IMR-90 (cell line): Measurements from ENCODE around the gene HLA-DQB1. TPM values are rescaled to one million over a fixed set of nuclear protein-coding genes. Genes with fewer than 3 reads are reported as not detected.

Experiments used
- ATAC-seq: fragments of 200-7000 bp; cut with Tn5 transposase; 2 replicates; pipeline ENCODE4 v1.9.1; 2020; ENCODE audit warnings: low read depth, mild to moderate bottlenecking, moderate library complexity
- BruUV-seq: library from RNA; stranded (reverse); fragments of 400-500 nt; replicated peaks from 2 replicates; lab custom pipeline; 2021; lab: Mats Ljungman, UMichigan
- CTCF ChIA-PET: fragments of 300-600 bp; formaldehyde crosslinking; extraction: SDS; loops from one replicate; lab custom pipeline; 2021; ENCODE audit warnings: antibody characterized with exemption; lab: Yijun Ruan, JAX
- POLR2A ChIA-PET: fragments of 300-600 bp; sonication (Branson Sonifier 250); formaldehyde crosslinking; loops from one replicate; lab custom pipeline; 2022; ENCODE audit warnings: antibody characterized with exemption; ENCODE audit not compliant: unreplicated experiment; lab: Charles Lee
- DNase-seq: peaks from one replicate; pipeline ENCODE4 v3.0.0; 2013
- H2AFZ ChIP-seq: replicated peaks from 2 replicates; pipeline ENCODE3; 2013; ENCODE audit warnings: low read length, mild to moderate bottlenecking; ENCODE audit not compliant: poor library complexity
- H2AK5ac ChIP-seq: 2 replicates; pipeline ENCODE4 v1.6.1; 2013; ENCODE audit warnings: low read depth, low read length, inconsistent platforms
- H2AK9ac ChIP-seq: replicated peaks from 2 replicates; pipeline ENCODE3; 2013; ENCODE audit warnings: mild to moderate bottlenecking, low read depth, low read length, moderate library complexity; ENCODE audit not compliant: poor library complexity
- H2BK120ac ChIP-seq: 2 replicates; pipeline ENCODE4 v1.6.1; 2013; ENCODE audit warnings: low read depth, low read length, inconsistent platforms
- H2BK15ac ChIP-seq: 3 replicates; pipeline ENCODE4 v1.6.1; 2013; ENCODE audit warnings: low read depth, low read length, inconsistent platforms
- H2BK20ac ChIP-seq: 2 replicates; pipeline ENCODE4 v1.6.1; 2013; ENCODE audit warnings: low read depth, mild to moderate bottlenecking, inconsistent platforms, low read length, moderate library complexity
- H2BK5ac ChIP-seq: 2 replicates; pipeline ENCODE4 v1.6.1; 2013; ENCODE audit warnings: mild to moderate bottlenecking, low read depth, low read length, inconsistent platforms; ENCODE audit not compliant: poor library complexity, severe bottlenecking
- H3K14ac ChIP-seq: replicated peaks from 2 replicates; pipeline ENCODE4 v1.6.1; 2013; ENCODE audit warnings: low read depth, low read length, inconsistent platforms
- H3K18ac ChIP-seq: 2 replicates; pipeline ENCODE4 v1.6.1; 2013; ENCODE audit warnings: low read depth, low read length, control low read depth
- H3K23ac ChIP-seq: 2 replicates; pipeline ENCODE4 v1.6.1; 2013; ENCODE audit warnings: low read depth, low read length, inconsistent platforms
- H3K27ac ChIP-seq: 2 replicates; pipeline ENCODE4 v1.5.1; 2013; ENCODE audit warnings: mild to moderate bottlenecking, control low read depth, low read length; ENCODE audit not compliant: insufficient read depth
- H3K27me3 ChIP-seq: 2 replicates; pipeline ENCODE4 v1.6.1; 2013; ENCODE audit warnings: low read length; ENCODE audit not compliant: control insufficient read depth, insufficient read depth
- H3K36me3 ChIP-seq: 2 replicates; pipeline ENCODE4 v1.6.1; 2013; ENCODE audit warnings: low read length, mixed read lengths; ENCODE audit not compliant: control insufficient read depth, insufficient read depth
- H3K4ac ChIP-seq: 2 replicates; pipeline ENCODE4 v1.6.1; 2013; ENCODE audit warnings: low read depth, low read length, inconsistent platforms
- H3K4me1 ChIP-seq: 2 replicates; pipeline ENCODE4 v1.6.1; 2013; ENCODE audit warnings: low read length, mixed read lengths; ENCODE audit not compliant: control insufficient read depth, insufficient read depth
- H3K4me2 ChIP-seq: 2 replicates; pipeline ENCODE4 v1.6.1; 2013; ENCODE audit warnings: low read depth, mild to moderate bottlenecking, control low read depth, low read length, moderate library complexity
- H3K4me3 ChIP-seq: 2 replicates; pipeline ENCODE4 v1.5.1; 2013; ENCODE audit warnings: low read depth, mild to moderate bottlenecking, control low read depth, low read length, moderate library complexity; ENCODE audit not compliant: insufficient read depth
- H3K56ac ChIP-seq: 2 replicates; pipeline ENCODE4 v1.6.1; 2013; ENCODE audit warnings: low read length, inconsistent platforms; ENCODE audit not compliant: insufficient read depth; ENCODE audit errors: extremely low read depth
- H3K79me1 ChIP-seq, 2 experiments: 2 replicates each; pipeline ENCODE4 v1.6.1; 2013; ENCODE audit warnings: low read length in 2 of 2, inconsistent platforms in 1 of 2, low read depth in 1 of 2
- H3K9ac ChIP-seq: 2 replicates; pipeline ENCODE4 v1.6.1; 2013; ENCODE audit warnings: low read depth, low read length, control low read depth
- H3K9me1 ChIP-seq: 2 replicates; pipeline ENCODE4 v1.6.1; 2013; ENCODE audit warnings: low read length, inconsistent platforms; ENCODE audit not compliant: insufficient read depth
- H3K9me3 ChIP-seq: 2 replicates; pipeline ENCODE4 v1.6.1; 2013; ENCODE audit warnings: low read length; ENCODE audit not compliant: control insufficient read depth, insufficient read depth
- H4K20me1 ChIP-seq: 2 replicates; pipeline ENCODE4 v1.6.1; 2013; ENCODE audit warnings: low read length, inconsistent platforms; ENCODE audit not compliant: insufficient read depth
- H4K5ac ChIP-seq: 2 replicates; pipeline ENCODE4 v1.6.1; 2013; ENCODE audit warnings: mild to moderate bottlenecking, low read depth, low read length, control low read depth
- H4K8ac ChIP-seq, 2 experiments: 2 replicates each; pipeline ENCODE4 v1.6.1; 2013; ENCODE audit warnings: low read depth in 2 of 2, low read length in 2 of 2, control low read depth in 1 of 2, inconsistent platforms in 1 of 2
- H4K91ac ChIP-seq: 2 replicates; pipeline ENCODE4 v1.6.1; 2013; ENCODE audit warnings: low read depth, low read length, inconsistent platforms; ENCODE audit not compliant: insufficient read depth
- BHLHE40 ChIP-seq: fragments of 150-350 bp; IDR thresholded peaks from 2 replicates; pipeline ENCODE4 v1.6.1; 2016; ENCODE audit warnings: mild to moderate bottlenecking, low read depth, low read length
- CEBPB ChIP-seq: IDR thresholded peaks from 2 replicates; pipeline ENCODE4 v1.6.1; 2012; ENCODE audit warnings: low read depth, low read length, improper control_type of control experiment
- FOS ChIP-seq: fragments of 150-350 bp; IDR thresholded peaks from 2 replicates; pipeline ENCODE4 v1.6.1; 2016; ENCODE audit warnings: low read depth, low read length
- MAFK ChIP-seq: IDR thresholded peaks from 2 replicates; pipeline ENCODE4 v1.6.1; 2012; ENCODE audit warnings: low read depth, low read length, improper control_type of control experiment
- MAZ ChIP-seq: IDR thresholded peaks from 2 replicates; pipeline ENCODE4 v1.6.1; 2012; ENCODE audit warnings: low read depth, mild to moderate bottlenecking, low read length, improper control_type of control experiment, moderate library complexity, borderline replicate concordance
- MXI1 ChIP-seq: IDR thresholded peaks from 2 replicates; pipeline ENCODE4 v1.6.1; 2012; ENCODE audit warnings: low read depth, mild to moderate bottlenecking, low read length, moderate library complexity, borderline replicate concordance
- NFE2L2 ChIP-seq: fragments of 150-350 bp; IDR thresholded peaks from 2 replicates; pipeline ENCODE4 v1.6.1; 2016; ENCODE audit warnings: low read depth, mild to moderate bottlenecking, low read length
- POLR2A ChIP-seq: IDR thresholded peaks from 2 replicates; pipeline ENCODE4 v1.6.1; 2012; ENCODE audit warnings: mild to moderate bottlenecking, low read depth, low read length
- RAD21 ChIP-seq: IDR thresholded peaks from 2 replicates; pipeline ENCODE4 v1.6.1; 2012; ENCODE audit warnings: low read length, improper control_type of control experiment
- RCOR1 ChIP-seq: IDR thresholded peaks from 2 replicates; pipeline ENCODE4 v1.6.1; 2012; ENCODE audit warnings: mild to moderate bottlenecking, low read length, improper control_type of control experiment; ENCODE audit not compliant: insufficient replicate concordance
- RFX5 ChIP-seq: IDR thresholded peaks from 2 replicates; pipeline ENCODE4 v1.8.0; 2012; ENCODE audit warnings: low read depth, mild to moderate bottlenecking, low read length, moderate library complexity
- SMC3 ChIP-seq: fragments of 150-350 bp; IDR thresholded peaks from 2 replicates; pipeline ENCODE4 v1.6.1; 2016; ENCODE audit warnings: low read depth, mild to moderate bottlenecking, antibody characterized with exemption, low read length, moderate library complexity
- WGBS, 2 experiments: methylation state at CpG; one replicate each; pipeline versions ENCODE4 v1.1.5 to v1.1.7; 2013; ENCODE audit warnings: missing lambda C conversion rate in 2 of 2; ENCODE audit not compliant: insufficient read length in 1 of 2; ENCODE audit errors: extremely low coverage in 2 of 2; 5-methylcytosine and 5-hydroxymethylcytosine counted together
- dilution Hi-C: fragments of 300-500 bp; cut with HindIII; formaldehyde crosslinking; loops from one replicate; pipeline ENCODE4 v1.14.3; 2018; ENCODE audit warnings: low sequenced_read_pairs; ENCODE audit not compliant: unreplicated experiment
- in situ Hi-C: fragments of 300-500 bp; cut with MboI; formaldehyde crosslinking; loops from 3 replicates; pipeline ENCODE4 v1.14.3; 2019; ENCODE audit warnings: low sequenced_read_pairs, inconsistent platforms, mixed read lengths
- intact Hi-C: fragments of 100-400 bp; cut with micrococcal nuclease; formaldehyde crosslinking; loops from 2 replicates; pipeline ENCODE4 v1.10.0; 2022
- polyA plus RNA-seq, 3 experiments: library from polyadenylated mRNA; depleted of rRNA; stranded (reverse); fragments of >200 nt; gene quantifications; 2 replicates each; pipeline ENCODE4 v1.2.3, GENCODE V29; 2012; ENCODE audit warnings: low replicate concordance in 1 of 3
- total RNA-seq: library from RNA; depleted of rRNA; stranded (reverse); fragments of >200 nt; gene quantifications from 2 replicates; pipeline ENCODE4 v1.2.3, GENCODE V29; 2012
- TF ChIP-seq, protein P1 (sequence below): fragments of 150-350 bp; IDR thresholded peaks from 2 replicates; pipeline ENCODE4 v1.6.1; 2017; ENCODE audit warnings: mild to moderate bottlenecking, antibody characterized with exemption, low read length, low read depth
- TF ChIP-seq, protein P2 (sequence below): conservative IDR thresholded peaks from 2 replicates; pipeline ENCODE4 v1.5.1; 2012; ENCODE audit warnings: mild to moderate bottlenecking, low read depth, low read length, improper control_type of control experiment

HLA-DQB1 gene
- total and polyA plus RNA-seq, 2 of the 4 experiments (the other 2 are of a cell fraction), result not detected

GRCh38 chr6:32639440-32640394 is 26.7 kb downstream of the HLA-DQB1 start:
- no peak overlapping the region for H2AFZ ChIP-seq
- no peak overlapping the region for H2AK9ac ChIP-seq
- intact Hi-C loops (loop anchor here (2.0 kb wide), 1 partner anchor 103 kb away; no protein-coding TSS in a partner anchor), dilution Hi-C loops (no loop called here), in situ Hi-C loops (loop anchor here (5.0 kb wide), 1 partner anchor 103 kb away; the partner anchor contains the start of gene HLA-DQA2)
- ChIA-PET CTCF (no interaction called here), POLR2A (no interaction called here)
- H3K27me3 ChIP-seq, result no peaks in the 10 kb centered on the region
- DNase-seq, result no peak
- no peak for ATAC-seq
- no peaks in the 10 kb centered on the region for H3K36me3 ChIP-seq
- BruUV-seq, result no TSS peak
- no peak overlapping the region for H4K91ac ChIP-seq
- no peak overlapping the region for H3K23ac ChIP-seq
- no peak overlapping the region for H3K9ac ChIP-seq
- H3K18ac ChIP-seq, result no peak overlapping the region
- no peaks in the 10 kb centered on the region for H4K20me1 ChIP-seq
- H3K27ac ChIP-seq, result no peak overlapping the region
- H3K4me1 ChIP-seq, result no peaks in the 10 kb centered on the region
- 0% methylated on average over 3 of the region's 8 CpGs; no CpG with 5 or more reads in 1 of the 2 experiments for WGBS, 2 experiments
- no peak overlapping the region for H2BK20ac ChIP-seq
- no peak overlapping the region for H2BK120ac ChIP-seq
- H3K4me3 ChIP-seq, result no peak overlapping the region
- no peak overlapping the region for H3K4me2 ChIP-seq
- no peak overlapping the region for H3K56ac ChIP-seq
- H3K9me3 ChIP-seq, result no peaks in the 10 kb centered on the region
- no peak overlapping the region for H2BK5ac ChIP-seq
- H3K9me1 ChIP-seq, result no peaks in the 10 kb centered on the region
- H3K79me1 ChIP-seq, result no peaks in the 10 kb centered on the region
- H4K8ac ChIP-seq, result no peak overlapping the region
- H2BK15ac ChIP-seq, result no peak overlapping the region
- no peak overlapping the region for H3K4ac ChIP-seq
- H3K14ac ChIP-seq, result no peak overlapping the region
- H2AK5ac ChIP-seq, result no peak overlapping the region
- no peak overlapping the region for H4K5ac ChIP-seq
- TF ChIP-seq BHLHE40 (no peak), RFX5 (no peak), POLR2A (no peak), FOS (no peak), RCOR1 (no peak), MXI1 (no peak), MAFK (no peak), NFE2L2 (no peak), SMC3 (no peak), RAD21 (no peak), MAZ (no peak), CEBPB (no peak)
- TF ChIP-seq, protein P1, sequence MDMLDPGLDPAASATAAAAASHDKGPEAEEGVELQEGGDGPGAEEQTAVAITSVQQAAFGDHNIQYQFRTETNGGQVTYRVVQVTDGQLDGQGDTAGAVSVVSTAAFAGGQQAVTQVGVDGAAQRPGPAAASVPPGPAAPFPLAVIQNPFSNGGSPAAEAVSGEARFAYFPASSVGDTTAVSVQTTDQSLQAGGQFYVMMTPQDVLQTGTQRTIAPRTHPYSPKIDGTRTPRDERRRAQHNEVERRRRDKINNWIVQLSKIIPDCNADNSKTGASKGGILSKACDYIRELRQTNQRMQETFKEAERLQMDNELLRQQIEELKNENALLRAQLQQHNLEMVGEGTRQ, result no peak
- TF ChIP-seq, protein P2, sequence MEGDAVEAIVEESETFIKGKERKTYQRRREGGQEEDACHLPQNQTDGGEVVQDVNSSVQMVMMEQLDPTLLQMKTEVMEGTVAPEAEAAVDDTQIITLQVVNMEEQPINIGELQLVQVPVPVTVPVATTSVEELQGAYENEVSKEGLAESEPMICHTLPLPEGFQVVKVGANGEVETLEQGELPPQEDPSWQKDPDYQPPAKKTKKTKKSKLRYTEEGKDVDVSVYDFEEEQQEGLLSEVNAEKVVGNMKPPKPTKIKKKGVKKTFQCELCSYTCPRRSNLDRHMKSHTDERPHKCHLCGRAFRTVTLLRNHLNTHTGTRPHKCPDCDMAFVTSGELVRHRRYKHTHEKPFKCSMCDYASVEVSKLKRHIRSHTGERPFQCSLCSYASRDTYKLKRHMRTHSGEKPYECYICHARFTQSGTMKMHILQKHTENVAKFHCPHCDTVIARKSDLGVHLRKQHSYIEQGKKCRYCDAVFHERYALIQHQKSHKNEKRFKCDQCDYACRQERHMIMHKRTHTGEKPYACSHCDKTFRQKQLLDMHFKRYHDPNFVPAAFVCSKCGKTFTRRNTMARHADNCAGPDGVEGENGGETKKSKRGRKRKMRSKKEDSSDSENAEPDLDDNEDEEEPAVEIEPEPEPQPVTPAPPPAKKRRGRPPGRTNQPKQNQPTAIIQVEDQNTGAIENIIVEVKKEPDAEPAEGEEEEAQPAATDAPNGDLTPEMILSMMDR, result no peak
